Suprapubic skin (tissue), 4 donors: ENCODE measurements around the gene HNRNPK. TPM values are rescaled to one million over a fixed set of nuclear protein-coding genes. Genes with fewer than 3 reads are reported as not detected.

Experiments used
- DNase-seq, 2 donors: peaks; one replicate each; pipeline ENCODE4 v3.0.0-alpha.2; 2019; ENCODE audit warnings: low spot score in 2 of 2
- H3K27ac ChIP-seq: fragments of 200-600 bp; sonication (generic); one replicate; pipeline ENCODE4 v1.5.1; 2019
- H3K27me3 ChIP-seq: fragments of 200-600 bp; sonication (generic); one replicate; pipeline ENCODE4 v1.5.1; 2019
- H3K36me3 ChIP-seq: fragments of 200-600 bp; sonication (generic); one replicate; pipeline ENCODE4 v1.5.1; 2019
- H3K4me1 ChIP-seq: fragments of 200-600 bp; sonication (generic); one replicate; pipeline ENCODE4 v1.5.1; 2019
- H3K4me3 ChIP-seq: fragments of 200-600 bp; sonication (generic); one replicate; pipeline ENCODE4 v1.5.1; 2019; ENCODE audit warnings: mild to moderate bottlenecking
- H3K9me3 ChIP-seq: fragments of 200-600 bp; sonication (generic); one replicate; pipeline ENCODE4 v1.5.1; 2019
- EP300 ChIP-seq: sonication (generic); formaldehyde crosslinking; IDR thresholded peaks from one replicate; pipeline ENCODE4 v1.6.1; 2017; ENCODE audit warnings: antibody characterized with exemption
- POLR2A ChIP-seq, 2 donors: fragments of 450-650 bp; IDR thresholded peaks; one replicate each; pipeline ENCODE4 v1.6.1; 2017; ENCODE audit warnings: antibody characterized with exemption in 2 of 2, mild to moderate bottlenecking in 2 of 2, moderate library complexity in 2 of 2
- POLR2AphosphoS5 ChIP-seq, 3 donors: sonication (generic); formaldehyde crosslinking; IDR thresholded peaks; one replicate each; pipeline ENCODE4 v1.6.1; 2017; ENCODE audit warnings: antibody characterized with exemption in 3 of 3
- WGBS: methylation state at CpG from one replicate; pipeline ENCODE4 v1.1.5; 2018; 5-methylcytosine and 5-hydroxymethylcytosine counted together
- total RNA-seq, 4 donors: library from RNA; depleted of rRNA; stranded (reverse); fragments of >200 nt; gene quantifications; one replicate each; pipeline ENCODE4 v1.1.0, GENCODE V29; 2016
- TF ChIP-seq, protein P1 (sequence below), 2 donors: fragments of 200-600 bp in 1 of 2; fragments of 450-650 bp in 1 of 2; sonication (generic) in 1 of 2; IDR thresholded peaks; one replicate each; pipeline ENCODE4 v1.5.1; 2016 to 2019; ENCODE audit warnings: antibody characterized with exemption in 2 of 2, mild to moderate bottlenecking in 1 of 2, moderate library complexity in 1 of 2

Gene HNRNPK
- total RNA-seq, 4 donors from 2014 or later = 422 to 538 (median 448) TPM

DNA sequence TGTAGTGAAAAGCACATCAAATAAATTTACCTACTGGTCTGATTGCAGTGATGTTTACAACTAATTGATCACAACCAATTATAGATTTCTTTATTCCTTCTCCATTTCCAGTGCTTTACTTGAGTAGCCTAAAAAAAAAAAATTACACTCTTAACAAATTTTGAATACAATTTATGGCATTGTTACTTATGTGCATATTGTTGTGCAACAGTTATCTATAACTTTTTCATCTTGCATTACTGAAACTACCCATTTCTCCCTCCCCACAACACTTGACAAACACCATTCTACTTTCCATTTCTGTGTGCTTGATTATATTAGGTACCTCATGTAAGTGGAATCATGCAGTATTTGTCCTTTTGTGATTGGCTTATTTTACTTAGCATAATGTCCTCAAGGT is 12.9 kb upstream of the HNRNPK start:
- Histone ChIP-seq H3K36me3 (no peaks in the 10 kb centered on the region), H3K4me1 (no peaks in the 10 kb centered on the region)
- DNase-seq = no peak

DNA sequence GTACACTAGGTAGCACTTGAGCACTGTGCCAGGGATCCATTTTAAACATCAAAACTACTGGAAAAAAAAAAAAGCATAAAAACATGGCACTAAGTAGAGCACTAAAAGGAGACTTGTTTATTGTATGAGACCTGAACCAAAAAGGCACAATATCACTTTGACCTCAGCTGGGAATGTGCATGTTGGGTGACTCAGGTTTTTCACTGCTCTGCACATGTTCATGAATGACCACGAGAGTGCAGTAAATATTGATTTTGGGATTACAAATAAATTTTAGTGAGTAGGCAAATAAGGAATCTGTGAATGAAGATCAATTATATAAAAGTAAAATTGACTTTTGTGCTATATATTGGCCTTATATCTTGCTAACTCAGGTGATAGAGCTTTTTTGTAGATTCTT is 12.4 kb upstream of the HNRNPK start:
- no peak overlapping the region for H3K27ac ChIP-seq
- H3K27me3 ChIP-seq = no peaks in the 10 kb centered on the region
- 71% methylated on average over 1 of the region's 1 CpG for WGBS
- DNase-seq = no peak
- no peaks in the 10 kb centered on the region for H3K9me3 ChIP-seq
- H3K4me1 ChIP-seq = no peaks in the 10 kb centered on the region
- H3K4me3 ChIP-seq = no peak overlapping the region
- TF ChIP-seq, protein P1, sequence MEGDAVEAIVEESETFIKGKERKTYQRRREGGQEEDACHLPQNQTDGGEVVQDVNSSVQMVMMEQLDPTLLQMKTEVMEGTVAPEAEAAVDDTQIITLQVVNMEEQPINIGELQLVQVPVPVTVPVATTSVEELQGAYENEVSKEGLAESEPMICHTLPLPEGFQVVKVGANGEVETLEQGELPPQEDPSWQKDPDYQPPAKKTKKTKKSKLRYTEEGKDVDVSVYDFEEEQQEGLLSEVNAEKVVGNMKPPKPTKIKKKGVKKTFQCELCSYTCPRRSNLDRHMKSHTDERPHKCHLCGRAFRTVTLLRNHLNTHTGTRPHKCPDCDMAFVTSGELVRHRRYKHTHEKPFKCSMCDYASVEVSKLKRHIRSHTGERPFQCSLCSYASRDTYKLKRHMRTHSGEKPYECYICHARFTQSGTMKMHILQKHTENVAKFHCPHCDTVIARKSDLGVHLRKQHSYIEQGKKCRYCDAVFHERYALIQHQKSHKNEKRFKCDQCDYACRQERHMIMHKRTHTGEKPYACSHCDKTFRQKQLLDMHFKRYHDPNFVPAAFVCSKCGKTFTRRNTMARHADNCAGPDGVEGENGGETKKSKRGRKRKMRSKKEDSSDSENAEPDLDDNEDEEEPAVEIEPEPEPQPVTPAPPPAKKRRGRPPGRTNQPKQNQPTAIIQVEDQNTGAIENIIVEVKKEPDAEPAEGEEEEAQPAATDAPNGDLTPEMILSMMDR (IDR thresholded peaks at IDR 0.05) = no peak
- no peak for TF ChIP-seq POLR2AphosphoS5 (IDR thresholded peaks at IDR 0.05)
- TF ChIP-seq EP300 = no peak
- no peak for TF ChIP-seq POLR2A (IDR thresholded peaks at IDR 0.05)
- H3K36me3 ChIP-seq = no peaks in the 10 kb centered on the region

More for the DNA sequence above, 12.9 kb upstream of the HNRNPK start:
- H3K9me3 ChIP-seq = no peaks in the 10 kb centered on the region
- H3K27me3 ChIP-seq = no peaks in the 10 kb centered on the region
- TF ChIP-seq POLR2AphosphoS5 (IDR thresholded peaks at IDR 0.05) = no peak
- no peak for TF ChIP-seq POLR2A (IDR thresholded peaks at IDR 0.05)
- TF ChIP-seq, protein P1 (IDR thresholded peaks at IDR 0.05) = no peak
- no peak for TF ChIP-seq EP300
- H3K27ac ChIP-seq = no peak overlapping the region
- no peak overlapping the region for H3K4me3 ChIP-seq

DNA sequence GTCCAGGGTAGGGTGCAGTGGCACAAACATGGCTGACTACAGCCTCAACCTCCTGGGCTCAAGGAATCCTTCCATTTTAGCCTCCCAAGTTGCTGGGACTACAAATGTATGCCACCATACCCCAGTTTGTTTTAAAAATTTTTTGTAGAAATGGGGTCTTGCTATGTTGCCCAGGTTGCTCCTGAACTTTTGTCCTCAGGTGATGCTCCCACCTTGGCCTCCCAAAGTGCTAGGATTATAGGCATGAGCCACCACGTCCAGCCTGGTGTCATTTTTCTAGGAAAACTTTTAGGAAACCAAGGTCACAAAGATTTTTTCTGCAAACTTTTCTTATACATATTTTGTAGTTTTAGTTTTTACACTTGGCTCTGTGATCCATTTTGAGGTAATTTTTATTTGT is 11.3 kb upstream of the HNRNPK start:
- no peak for TF ChIP-seq POLR2AphosphoS5 (IDR thresholded peaks at IDR 0.05)
- TF ChIP-seq, protein P1 (IDR thresholded peaks at IDR 0.05) = no peak
- TF ChIP-seq EP300 = no peak
- no peak for TF ChIP-seq POLR2A (IDR thresholded peaks at IDR 0.05)
- no peak overlapping the region for H3K27ac ChIP-seq
- no peak overlapping the region for H3K4me3 ChIP-seq
- H3K36me3 ChIP-seq = no peaks in the 10 kb centered on the region
- no peaks in the 10 kb centered on the region for H3K9me3 ChIP-seq
- no peaks in the 10 kb centered on the region for H3K4me1 ChIP-seq
- whole genome bisulfite sequencing = 100% methylated on average over 1 of the region's 1 CpG
- H3K27me3 ChIP-seq = no peaks in the 10 kb centered on the region
- no peak for DNase-seq

DNA sequence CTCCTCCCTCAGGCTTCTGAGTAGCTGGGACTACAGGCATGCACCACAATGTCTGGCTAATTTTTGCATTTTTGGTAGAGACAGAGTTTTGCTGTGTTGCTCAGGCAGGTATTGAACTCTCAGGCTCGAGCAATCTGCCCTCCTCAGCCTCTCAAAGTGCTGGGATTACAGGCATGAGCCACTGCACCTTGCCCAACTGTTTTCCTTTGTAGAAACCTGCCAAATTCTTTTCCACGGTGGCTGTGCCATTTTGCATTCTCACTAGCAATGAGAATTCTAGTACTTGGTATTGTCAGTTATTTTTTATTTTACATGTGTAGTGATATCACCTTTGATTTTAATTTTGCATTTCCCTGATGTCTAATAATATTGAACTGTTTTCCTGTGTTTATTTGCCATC is 8.4 kb upstream of the HNRNPK start:
- no peak overlapping the region for H3K27ac ChIP-seq
- H3K27me3 ChIP-seq = no peaks in the 10 kb centered on the region
- no peaks in the 10 kb centered on the region for H3K9me3 ChIP-seq
- no peak overlapping the region for H3K4me3 ChIP-seq
- TF ChIP-seq POLR2AphosphoS5 (IDR thresholded peaks at IDR 0.05) (no peak), EP300 (no peak), POLR2A (IDR thresholded peaks at IDR 0.05) (no peak)
- TF ChIP-seq, protein P1 (IDR thresholded peaks at IDR 0.05) = no peak
- no peaks in the 10 kb centered on the region for H3K36me3 ChIP-seq
- 75% methylated on average over 2 of the region's 2 CpGs for WGBS
- H3K4me1 ChIP-seq = no peaks in the 10 kb centered on the region
- DNase-seq = no peak

DNA sequence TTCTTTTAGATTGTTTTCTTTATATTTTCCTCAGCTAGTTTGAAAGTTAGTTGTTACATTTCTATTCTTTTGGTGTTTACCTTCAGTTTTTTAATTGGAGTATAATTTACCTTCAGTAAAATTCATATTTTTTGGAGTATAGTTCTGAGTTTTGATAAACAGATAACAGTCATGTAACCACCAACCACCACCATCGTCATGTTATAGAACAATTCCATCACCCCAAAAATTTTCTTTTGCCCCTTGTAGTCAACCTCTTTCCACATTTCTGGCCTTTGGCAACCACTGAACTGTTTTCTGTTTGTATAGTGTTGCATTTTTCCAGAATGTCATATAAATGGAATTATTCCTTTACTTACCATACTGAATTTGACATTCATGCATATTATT is 7.4 kb upstream of the HNRNPK start:
- Histone ChIP-seq H3K4me1 (no peaks in the 10 kb centered on the region), H3K9me3 (no peaks in the 10 kb centered on the region), H3K36me3 (no peaks in the 10 kb centered on the region), H3K27me3 (no peaks in the 10 kb centered on the region), H3K4me3 (no peak overlapping the region), H3K27ac (no peak overlapping the region)
- TF ChIP-seq, protein P1 (IDR thresholded peaks at IDR 0.05) = no peak
- no peak for TF ChIP-seq EP300
- TF ChIP-seq POLR2A (IDR thresholded peaks at IDR 0.05) = no peak
- TF ChIP-seq POLR2AphosphoS5 (IDR thresholded peaks at IDR 0.05) = no peak
- no peak for DNase-seq
- WGBS = 96% methylated on average over 1 of the region's 1 CpG
